Measurements from ENCODE around the gene ACSL1.

ACSL1 gene

DNA sequence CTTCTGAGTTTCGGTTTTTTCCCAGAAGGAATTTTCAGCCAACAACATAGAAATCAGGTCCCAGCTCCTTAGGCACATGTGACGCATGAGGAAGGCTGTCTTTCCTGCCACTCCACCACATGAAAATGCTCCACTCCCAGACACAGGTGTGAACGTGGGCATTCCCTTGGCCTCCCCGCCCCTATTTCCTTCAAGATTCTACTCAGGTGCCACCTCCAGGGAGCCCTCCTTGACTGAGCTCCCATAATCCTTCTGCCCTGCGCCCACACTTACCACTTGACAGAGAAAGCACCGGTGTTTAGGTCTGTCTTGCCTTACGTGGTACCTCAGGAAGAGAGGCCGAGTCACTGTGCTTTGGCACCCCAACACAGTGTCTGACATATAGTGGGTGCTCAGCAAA, 47.4 kb downstream of the ACSL1 start:
- ChIA-PET POLR2A (ENCODE audit: low non-redundant PET) (no interaction called here), CTCF (no interaction called here)
- no peak overlapping the region for H3K27ac ChIP-seq
- no peak for DNase-seq (ENCODE audit: low spot score)
- TF ChIP-seq, protein P1, sequence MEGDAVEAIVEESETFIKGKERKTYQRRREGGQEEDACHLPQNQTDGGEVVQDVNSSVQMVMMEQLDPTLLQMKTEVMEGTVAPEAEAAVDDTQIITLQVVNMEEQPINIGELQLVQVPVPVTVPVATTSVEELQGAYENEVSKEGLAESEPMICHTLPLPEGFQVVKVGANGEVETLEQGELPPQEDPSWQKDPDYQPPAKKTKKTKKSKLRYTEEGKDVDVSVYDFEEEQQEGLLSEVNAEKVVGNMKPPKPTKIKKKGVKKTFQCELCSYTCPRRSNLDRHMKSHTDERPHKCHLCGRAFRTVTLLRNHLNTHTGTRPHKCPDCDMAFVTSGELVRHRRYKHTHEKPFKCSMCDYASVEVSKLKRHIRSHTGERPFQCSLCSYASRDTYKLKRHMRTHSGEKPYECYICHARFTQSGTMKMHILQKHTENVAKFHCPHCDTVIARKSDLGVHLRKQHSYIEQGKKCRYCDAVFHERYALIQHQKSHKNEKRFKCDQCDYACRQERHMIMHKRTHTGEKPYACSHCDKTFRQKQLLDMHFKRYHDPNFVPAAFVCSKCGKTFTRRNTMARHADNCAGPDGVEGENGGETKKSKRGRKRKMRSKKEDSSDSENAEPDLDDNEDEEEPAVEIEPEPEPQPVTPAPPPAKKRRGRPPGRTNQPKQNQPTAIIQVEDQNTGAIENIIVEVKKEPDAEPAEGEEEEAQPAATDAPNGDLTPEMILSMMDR (conservative IDR thresholded peaks at IDR 0.05; ENCODE audit: low read depth) = no peak

DNA sequence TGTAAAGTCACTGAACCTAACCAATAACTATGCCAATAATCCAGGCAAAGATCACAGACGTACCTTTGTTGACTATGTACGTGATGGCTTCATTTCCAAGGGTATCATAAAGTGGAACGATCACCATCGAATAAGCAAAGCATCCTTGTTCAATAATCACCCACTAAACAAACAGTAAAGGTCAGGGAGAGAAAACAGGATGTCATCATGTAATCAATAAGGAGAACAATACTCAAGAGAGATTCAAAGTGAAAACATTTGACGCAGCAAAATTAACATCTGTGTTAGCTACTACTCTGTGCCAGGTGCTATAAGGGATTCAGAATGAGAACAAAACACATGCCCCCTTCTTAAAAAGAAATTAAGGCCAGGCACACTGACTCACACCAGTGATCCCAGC, 48.9 kb downstream of the ACSL1 start:
- ChIA-PET CTCF (interaction anchor here (0.6 kb wide), 1 partner anchor 105 kb away, joined by 5 read pairs; no protein-coding TSS in a partner anchor), POLR2A (ENCODE audit: low non-redundant PET) (no interaction called here)
- no peak overlapping the region for H3K27ac ChIP-seq
- TF ChIP-seq, protein P1 (conservative IDR thresholded peaks at IDR 0.05; ENCODE audit: low read depth) = no peak
- DNase-seq (ENCODE audit: low spot score) = no peak

DNA sequence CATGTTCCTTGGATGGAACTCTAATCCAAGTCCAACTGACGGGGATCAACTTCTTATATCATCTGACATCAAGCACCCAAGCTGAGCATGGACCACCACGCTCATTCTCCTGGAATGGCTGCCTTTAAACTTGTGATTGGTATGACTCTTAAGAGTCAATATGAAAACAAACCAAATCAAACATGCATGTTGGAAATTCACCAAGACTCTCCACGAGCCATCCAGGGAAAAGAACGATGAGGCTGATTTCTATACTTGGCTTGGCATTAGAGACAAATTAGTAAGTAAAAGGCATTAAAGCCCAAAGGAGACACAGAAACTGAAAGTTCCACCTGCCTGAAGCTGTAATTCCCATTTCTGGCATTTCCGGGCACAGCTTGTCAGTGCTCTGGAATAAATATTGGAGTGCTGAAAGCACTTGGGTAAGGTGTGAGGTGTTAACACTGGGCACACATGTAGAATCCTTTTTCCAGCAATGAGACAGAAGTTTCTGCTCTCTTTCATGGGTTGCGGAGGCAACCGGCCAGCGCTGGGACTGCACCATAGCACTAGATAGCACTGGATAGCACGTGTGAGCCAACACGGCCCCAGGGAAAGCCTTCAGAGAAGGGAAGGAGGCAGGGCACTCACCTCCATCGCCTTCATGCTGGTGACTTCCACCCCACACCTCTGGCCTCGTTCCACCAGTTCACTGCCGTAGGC, 49.8 kb downstream of the ACSL1 start:
- ChIA-PET CTCF (no interaction called here), POLR2A (ENCODE audit: low non-redundant PET) (no interaction called here)
- TF ChIP-seq, protein P1 (conservative IDR thresholded peaks at IDR 0.05; ENCODE audit: low read depth) = no peak
- no peak for DNase-seq (ENCODE audit: low spot score)
- no peak overlapping the region for H3K27ac ChIP-seq

DNA sequence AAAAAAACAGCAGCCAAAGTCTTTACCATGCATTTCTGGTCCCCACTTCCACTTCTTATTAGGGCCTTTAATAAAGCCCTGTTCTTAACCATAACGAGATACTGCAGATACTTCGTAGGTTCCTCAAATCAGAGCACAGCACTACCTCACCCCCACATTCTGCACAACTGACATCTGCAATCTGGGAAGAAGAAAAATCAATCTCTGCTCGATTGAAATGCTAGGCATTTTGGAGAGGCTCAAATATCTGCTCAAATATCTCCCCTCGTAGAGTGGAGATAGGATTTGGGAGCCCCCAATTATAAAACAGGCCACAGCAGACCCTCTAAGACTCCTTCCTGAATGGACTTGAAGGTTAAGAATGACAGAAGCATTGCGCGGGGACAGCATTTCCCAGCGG, 51.6 kb downstream of the ACSL1 start:
- TF ChIP-seq, protein P1 (conservative IDR thresholded peaks at IDR 0.05; ENCODE audit: low read depth) = no peak
- CTCF ChIA-PET = interaction anchor here (0.6 kb wide), 1 partner anchor 1035 kb away, joined by 3 read pairs; no protein-coding TSS in a partner anchor
- no peak for DNase-seq (ENCODE audit: low spot score)
- no peak overlapping the region for H3K27ac ChIP-seq
- POLR2A ChIA-PET (ENCODE audit: low non-redundant PET) = no interaction called here

DNA sequence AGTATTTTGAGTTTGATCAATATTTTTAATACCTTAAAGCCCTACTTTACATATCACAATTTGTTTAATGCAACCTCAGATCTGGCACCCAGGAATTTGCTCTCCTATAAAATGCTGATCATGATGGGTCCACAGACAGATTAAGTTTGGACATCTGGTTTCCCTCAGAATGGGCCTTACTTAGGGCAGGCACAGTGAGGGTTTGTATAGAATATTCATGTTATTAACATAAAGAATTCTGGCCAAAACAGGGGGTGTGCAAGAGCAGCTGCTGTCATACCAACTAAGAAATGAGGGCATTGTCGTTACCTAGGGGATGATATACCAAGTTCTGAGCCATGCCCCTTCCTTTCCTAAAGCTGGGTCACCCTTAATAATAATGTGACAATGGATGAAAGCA, 54.4 kb downstream of the ACSL1 start:
- TF ChIP-seq, protein P1 (conservative IDR thresholded peaks at IDR 0.05; ENCODE audit: low read depth) = no peak
- POLR2A ChIA-PET (ENCODE audit: low non-redundant PET) = no interaction called here
- no peak overlapping the region for H3K27ac ChIP-seq
- CTCF ChIA-PET = no interaction called here
- no peak for DNase-seq (ENCODE audit: low spot score)

DNA sequence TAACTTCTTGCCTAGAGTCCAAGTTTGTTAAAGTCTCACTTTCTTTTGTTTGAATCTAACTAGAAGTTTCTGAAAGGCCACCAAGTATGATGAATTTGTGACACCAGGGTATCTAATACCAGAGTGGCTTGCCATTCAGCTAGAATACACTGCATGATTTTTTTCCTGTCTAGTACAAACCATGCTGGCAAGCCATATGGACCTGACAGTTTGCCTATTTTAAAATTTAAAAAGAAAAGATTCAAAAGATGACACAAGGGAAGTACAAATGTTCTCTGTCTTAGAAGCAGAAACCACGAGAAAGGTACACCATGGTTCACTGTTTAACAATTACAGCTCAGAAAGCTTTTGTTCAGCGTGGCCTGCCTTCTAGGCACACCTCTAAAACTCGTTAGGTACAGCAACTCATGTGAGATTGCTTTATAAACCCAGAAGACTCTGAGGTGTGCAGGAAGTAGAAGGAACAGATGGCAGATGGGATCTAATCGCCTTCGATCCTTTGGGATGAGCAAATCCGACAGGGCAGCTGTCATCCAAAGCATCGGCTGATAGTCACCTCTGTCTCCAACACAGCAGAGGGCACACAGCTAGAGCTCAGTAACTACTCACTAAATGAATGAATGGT, 56.5 kb downstream of the ACSL1 start:
- no peak for DNase-seq (ENCODE audit: low spot score)
- CTCF ChIA-PET = no interaction called here
- TF ChIP-seq, protein P1 (conservative IDR thresholded peaks at IDR 0.05; ENCODE audit: low read depth) = no peak
- POLR2A ChIA-PET (ENCODE audit: low non-redundant PET) = no interaction called here
- H3K27ac ChIP-seq = no peak overlapping the region
